Measurements from ENCODE around the gene GAS2L2.

DNA sequence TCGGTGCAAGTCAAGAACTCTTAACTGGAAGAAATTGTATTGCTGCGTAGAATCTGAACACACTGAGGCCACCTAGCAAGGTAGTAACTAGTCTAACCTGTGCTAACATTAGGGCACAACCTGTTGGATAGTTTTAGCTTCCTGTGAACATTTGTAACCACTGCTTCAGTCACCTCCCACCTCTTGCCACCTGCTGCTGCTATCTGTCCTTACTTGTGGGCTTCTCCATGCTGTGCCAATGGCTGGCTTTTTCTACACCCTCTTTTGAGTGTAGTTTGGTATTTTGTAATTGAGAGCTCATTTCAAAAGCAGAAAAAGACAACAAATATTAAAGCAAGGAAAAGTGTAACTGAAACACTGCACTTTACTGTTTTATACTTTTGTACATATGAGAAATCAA lies 29.3 kb downstream of the GAS2L2 start:
- TF ChIP-seq, protein P1, sequence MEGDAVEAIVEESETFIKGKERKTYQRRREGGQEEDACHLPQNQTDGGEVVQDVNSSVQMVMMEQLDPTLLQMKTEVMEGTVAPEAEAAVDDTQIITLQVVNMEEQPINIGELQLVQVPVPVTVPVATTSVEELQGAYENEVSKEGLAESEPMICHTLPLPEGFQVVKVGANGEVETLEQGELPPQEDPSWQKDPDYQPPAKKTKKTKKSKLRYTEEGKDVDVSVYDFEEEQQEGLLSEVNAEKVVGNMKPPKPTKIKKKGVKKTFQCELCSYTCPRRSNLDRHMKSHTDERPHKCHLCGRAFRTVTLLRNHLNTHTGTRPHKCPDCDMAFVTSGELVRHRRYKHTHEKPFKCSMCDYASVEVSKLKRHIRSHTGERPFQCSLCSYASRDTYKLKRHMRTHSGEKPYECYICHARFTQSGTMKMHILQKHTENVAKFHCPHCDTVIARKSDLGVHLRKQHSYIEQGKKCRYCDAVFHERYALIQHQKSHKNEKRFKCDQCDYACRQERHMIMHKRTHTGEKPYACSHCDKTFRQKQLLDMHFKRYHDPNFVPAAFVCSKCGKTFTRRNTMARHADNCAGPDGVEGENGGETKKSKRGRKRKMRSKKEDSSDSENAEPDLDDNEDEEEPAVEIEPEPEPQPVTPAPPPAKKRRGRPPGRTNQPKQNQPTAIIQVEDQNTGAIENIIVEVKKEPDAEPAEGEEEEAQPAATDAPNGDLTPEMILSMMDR (conservative IDR thresholded peaks at IDR 0.05 in 1 of 2, IDR thresholded peaks at IDR 0.05 in 1 of 2; ENCODE audit: extremely low read depth in 1 of 2, insufficient read depth in 1 of 2, low read depth in 1 of 2, low read length in 2 of 2) = no peak
- no peak for TF ChIP-seq EZH2 (IDR thresholded peaks at IDR 0.05; ENCODE audit: borderline replicate concordance, low read length)
